Activated CD4-positive, alpha-beta T cell treated with anti-CD3 and anti-CD28 coated beads for 36 hours (primary cell): ENCODE data around the gene PARM1. TPM values are rescaled to one million over a fixed set of nuclear protein-coding genes. Genes with fewer than 3 reads are reported as not detected.

Experiments
- ATAC-seq: fragments of 200-7000 bp; cut with Tn5 transposase; one replicate; pipeline ENCODE4 v1.10.0; 2021; ENCODE audit warnings: mild to moderate bottlenecking, moderate library complexity
- CTCF ChIA-PET: fragments of 350-600 bp; sonication (Branson Sonifier 250); formaldehyde crosslinking; loops from one replicate; lab custom pipeline; 2021; ENCODE audit warnings: antibody characterized with exemption; lab: Charles Lee
- POLR2A ChIA-PET: fragments of 350-600 bp; sonication (Branson Sonifier 250); formaldehyde crosslinking; loops from one replicate; lab custom pipeline; 2021; ENCODE audit warnings: antibody characterized with exemption, inconsistent platforms; lab: Charles Lee
- DNase-seq: peaks from one replicate; pipeline ENCODE4 v3.0.0-alpha.2; 2020
- H3K27ac Mint-ChIP-seq: one replicate; pipeline ENCODE4 v1.8.0; 2021; ENCODE audit warnings: mixed read lengths
- H3K27me3 Mint-ChIP-seq: one replicate; pipeline ENCODE4 v1.8.0; 2021; ENCODE audit warnings: mixed read lengths
- H3K36me3 Mint-ChIP-seq: one replicate; pipeline ENCODE4 v1.8.0; 2021; ENCODE audit warnings: low read depth, mixed read lengths
- H3K4me1 Mint-ChIP-seq: one replicate; pipeline ENCODE4 v1.8.0; 2021; ENCODE audit warnings: mixed read lengths
- H3K4me3 Mint-ChIP-seq: one replicate; pipeline ENCODE4 v1.8.0; 2021; ENCODE audit warnings: mild to moderate bottlenecking, moderate library complexity, mixed read lengths
- H3K9me3 Mint-ChIP-seq: one replicate; pipeline ENCODE4 v1.8.0; 2021; ENCODE audit warnings: low read depth, mixed read lengths
- intact Hi-C, 2 experiments: fragments of 100-400 bp; cut with DNase I in 1 of 2; cut with micrococcal nuclease in 1 of 2; formaldehyde crosslinking; loops; one replicate each; pipeline versions ENCODE4 v1.14.2 to v1.15.1; 2022 to 2024; cut with DNase I, micrococcal nuclease
- total RNA-seq, 2 experiments: library from RNA; stranded (reverse); gene quantifications; one replicate each; pipeline ENCODE4 v1.2.3, GENCODE V29; 2021

PARM1 gene
- total RNA-seq, 2 experiments from 2014 or later, result 0.04 to 0.05 TPM

GRCh38 chr4:75035321-75035720, 102.4 kb downstream of the PARM1 start:
- no peaks in the 10 kb centered on the region for H3K36me3 Mint-ChIP-seq
- POLR2A ChIA-PET, result no interaction called here
- no peaks in the 10 kb centered on the region for H3K27me3 Mint-ChIP-seq
- no peak overlapping the region for H3K4me3 Mint-ChIP-seq
- DNase-seq, result no peak
- CTCF ChIA-PET, result no interaction called here
- no peak for ATAC-seq
- no peak overlapping the region for H3K27ac Mint-ChIP-seq
- intact Hi-C loops, result no loop called here
- peaks cover 2% of the 10 kb centered on the region for H3K9me3 Mint-ChIP-seq
- H3K4me1 Mint-ChIP-seq, result no peaks in the 10 kb centered on the region

GRCh38 chr4:75036046-75036830, 103.3 kb downstream of the PARM1 start:
- no peak for ATAC-seq
- Mint-ChIP-seq H3K9me3 (peaks cover 2% of the 10 kb centered on the region), H3K27me3 (no peaks in the 10 kb centered on the region), H3K4me3 (no peak overlapping the region), H3K27ac (no peak overlapping the region), H3K4me1 (no peaks in the 10 kb centered on the region), H3K36me3 (no peaks in the 10 kb centered on the region)
- ChIA-PET CTCF (no interaction called here), POLR2A (no interaction called here)
- intact Hi-C loops, result no loop called here
- DNase-seq, result no peak

GRCh38 chr4:75037252-75037651, 104.3 kb downstream of the PARM1 start:
- no peak overlapping the region for H3K4me3 Mint-ChIP-seq

GRCh38 chr4:75038376-75038775, 105.5 kb downstream of the PARM1 start:
- DNase-seq, result no peak
- CTCF ChIA-PET, result no interaction called here
- ATAC-seq, result no peak
- H3K4me3 Mint-ChIP-seq, result no peak overlapping the region
- POLR2A ChIA-PET, result no interaction called here
- H3K9me3 Mint-ChIP-seq, result peaks cover 2% of the 10 kb centered on the region
- H3K36me3 Mint-ChIP-seq, result no peaks in the 10 kb centered on the region
- no peaks in the 10 kb centered on the region for H3K4me1 Mint-ChIP-seq
- H3K27ac Mint-ChIP-seq, result no peak overlapping the region
- H3K27me3 Mint-ChIP-seq, result no peaks in the 10 kb centered on the region
- intact Hi-C loops, result no loop called here

More at GRCh38 chr4:75037252-75037651, 104.3 kb downstream of the PARM1 start:
- H3K27ac Mint-ChIP-seq, result no peak overlapping the region
- H3K36me3 Mint-ChIP-seq, result no peaks in the 10 kb centered on the region
- H3K4me1 Mint-ChIP-seq, result no peaks in the 10 kb centered on the region
- ATAC-seq (no peak), DNase-seq (no peak)
- CTCF ChIA-PET, result no interaction called here
- no peaks in the 10 kb centered on the region for H3K27me3 Mint-ChIP-seq
- intact Hi-C loops, result no loop called here
- POLR2A ChIA-PET, result no interaction called here
- peaks cover 2% of the 10 kb centered on the region for H3K9me3 Mint-ChIP-seq

GRCh38 chr4:75040703-75041102, 107.8 kb downstream of the PARM1 start:
- no peak overlapping the region for H3K27ac Mint-ChIP-seq
- intact Hi-C loops, result no loop called here
- H3K36me3 Mint-ChIP-seq, result no peaks in the 10 kb centered on the region
- ATAC-seq (no peak), DNase-seq (no peak)
- POLR2A ChIA-PET, result no interaction called here
- no peaks in the 10 kb centered on the region for H3K4me1 Mint-ChIP-seq
- no peak overlapping the region for H3K4me3 Mint-ChIP-seq
- H3K9me3 Mint-ChIP-seq, result peaks cover 2% of the 10 kb centered on the region
- no peaks in the 10 kb centered on the region for H3K27me3 Mint-ChIP-seq
- CTCF ChIA-PET, result interaction anchor here (0.5 kb wide), 1 partner anchor 218 kb away, joined by 3 read pairs; no protein-coding TSS in a partner anchor

GRCh38 chr4:75042601-75043208, 109.8 kb downstream of the PARM1 start:
- ChIA-PET POLR2A (no interaction called here), CTCF (interaction anchor here (0.5 to 1.1 kb wide), 2 partner anchors 11 to 112 kb away, joined by 3 read pairs; no protein-coding TSS in a partner anchor)
- Mint-ChIP-seq H3K9me3 (peaks cover 2% of the 10 kb centered on the region), H3K27ac (no peak overlapping the region), H3K4me3 (no peak overlapping the region), H3K27me3 (no peaks in the 10 kb centered on the region), H3K36me3 (no peaks in the 10 kb centered on the region), H3K4me1 (no peaks in the 10 kb centered on the region)
- no peak for DNase-seq
- ATAC-seq, result no peak
- intact Hi-C loops, result no loop called here

GRCh38 chr4:75046226-75046625, 113.3 kb downstream of the PARM1 start:
- Mint-ChIP-seq H3K4me3 (no peak overlapping the region), H3K36me3 (no peaks in the 10 kb centered on the region), H3K4me1 (no peaks in the 10 kb centered on the region), H3K9me3 (no peaks in the 10 kb centered on the region), H3K27me3 (no peaks in the 10 kb centered on the region), H3K27ac (no peak overlapping the region)
- CTCF ChIA-PET, result interaction anchor here (0.5 kb wide), 1 partner anchor 133 kb away, joined by 3 read pairs; no protein-coding TSS in a partner anchor
- POLR2A ChIA-PET, result no interaction called here
- DNase-seq (no peak), ATAC-seq (no peak)
- intact Hi-C loops, result no loop called here

- ATAC-seq, result no peak
- Mint-ChIP-seq H3K27me3 (no peaks in the 10 kb centered on the region), H3K9me3 (no peaks in the 10 kb centered on the region), H3K36me3 (no peaks in the 10 kb centered on the region), H3K4me1 (no peaks in the 10 kb centered on the region), H3K4me3 (no peak overlapping the region), H3K27ac (no peak overlapping the region)
- no peak for DNase-seq
- intact Hi-C loops, result no loop called here
- POLR2A ChIA-PET, result no interaction called here
- CTCF ChIA-PET, result interaction anchor here (0.5 kb wide), 1 partner anchor 133 kb away, joined by 3 read pairs; no protein-coding TSS in a partner anchor
Measured at GRCh38 chr4:75046641-75047040, 113.7 kb downstream of the PARM1 start.

- no peak for DNase-seq
- intact Hi-C loops, result no loop called here
- CTCF ChIA-PET, result no interaction called here
- no peaks in the 10 kb centered on the region for H3K36me3 Mint-ChIP-seq
- H3K27ac Mint-ChIP-seq, result no peak overlapping the region
- ATAC-seq, result no peak
- no peak overlapping the region for H3K4me3 Mint-ChIP-seq
- no peaks in the 10 kb centered on the region for H3K4me1 Mint-ChIP-seq
- POLR2A ChIA-PET, result no interaction called here
- H3K9me3 Mint-ChIP-seq, result no peaks in the 10 kb centered on the region
- H3K27me3 Mint-ChIP-seq, result no peaks in the 10 kb centered on the region
Measured at GRCh38 chr4:75048208-75048879, 115.4 kb downstream of the PARM1 start.

- Mint-ChIP-seq H3K27me3 (no peaks in the 10 kb centered on the region), H3K4me1 (no peaks in the 10 kb centered on the region), H3K36me3 (no peaks in the 10 kb centered on the region), H3K27ac (no peak overlapping the region), H3K4me3 (no peak overlapping the region), H3K9me3 (no peaks in the 10 kb centered on the region)
- DNase-seq (no peak), ATAC-seq (no peak)
- CTCF ChIA-PET, result no interaction called here
- POLR2A ChIA-PET, result no interaction called here
- intact Hi-C loops, result loop anchor here in 1 of 2 experiments (10.0 kb wide), 1 partner anchor 177 kb away; no protein-coding TSS in a partner anchor
Measured at GRCh38 chr4:75051431-75051830, 118.5 kb downstream of the PARM1 start.

GRCh38 chr4:75053352-75053751, 120.4 kb downstream of the PARM1 start:
- POLR2A ChIA-PET, result no interaction called here
- DNase-seq (no peak), ATAC-seq (no peak)
- Mint-ChIP-seq H3K4me1 (no peaks in the 10 kb centered on the region), H3K4me3 (no peak overlapping the region), H3K36me3 (no peaks in the 10 kb centered on the region), H3K9me3 (no peaks in the 10 kb centered on the region), H3K27me3 (no peaks in the 10 kb centered on the region), H3K27ac (no peak overlapping the region)
- intact Hi-C loops, result loop anchor here in 1 of 2 experiments (10.0 kb wide), 1 partner anchor 179 kb away; no protein-coding TSS in a partner anchor
- CTCF ChIA-PET, result no interaction called here
